ENCODE results near the gene INTS4.
"Not testable (repeated sequence)": the region's sequence is repeated elsewhere in the genome, so short reads cannot be mapped to it uniquely, and the experiment has no call there.

Gene INTS4

DNA sequence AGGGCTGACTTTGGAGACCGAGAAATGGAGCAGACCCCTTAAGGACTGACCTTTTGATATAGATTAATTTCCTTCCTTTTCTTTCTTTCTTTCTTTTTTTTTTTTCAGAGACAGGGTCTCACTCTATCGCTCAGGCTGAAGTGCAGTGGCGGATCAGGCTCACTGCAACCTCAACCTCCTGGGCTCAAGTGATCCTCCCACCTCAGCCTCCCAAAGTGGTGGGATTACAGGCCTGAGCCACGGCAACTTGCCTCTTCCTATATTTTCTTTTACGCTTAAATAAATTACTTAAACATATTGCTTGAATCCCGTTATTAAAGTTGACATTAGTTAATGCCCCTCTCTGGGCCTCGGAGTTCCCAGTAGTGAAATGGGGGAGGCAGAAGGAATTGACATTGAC lies 29.0 kb upstream of the INTS4 start:
- H3K27ac ChIP-seq (ENCODE audit: low read depth in 2 of 2, low read length in 2 of 2): peak overlapping the region; percentile 64 to 72
- peak overlapping the region; percentile 77 to 87 for H3K4me3 ChIP-seq (ENCODE audit: low read length in 2 of 2)
- peaks cover 0 to 10% of the 10 kb centered on the region in 2 donors for H3K4me1 ChIP-seq (ENCODE audit: control insufficient read depth in 2 of 2, insufficient read depth in 2 of 2, low read length in 2 of 2)
- no peaks in the 10 kb centered on the region for H3K36me3 ChIP-seq (ENCODE audit: control insufficient read depth in 2 of 2, insufficient read depth in 2 of 2, low read length in 2 of 2)
- H3K27me3 ChIP-seq (ENCODE audit: control insufficient read depth in 2 of 2, insufficient read depth in 2 of 2, low read length in 2 of 2): peaks cover 0 to 2% of the 10 kb centered on the region in 2 donors
- peak overlapping the region in 1 of 2 donors; percentile 96 for H3K9ac ChIP-seq (ENCODE audit: low read depth in 1 of 2, low read length in 2 of 2)
- no peaks in the 10 kb centered on the region for H3K9me3 ChIP-seq (ENCODE audit: control insufficient read depth in 2 of 2, low read length in 2 of 2)

DNA sequence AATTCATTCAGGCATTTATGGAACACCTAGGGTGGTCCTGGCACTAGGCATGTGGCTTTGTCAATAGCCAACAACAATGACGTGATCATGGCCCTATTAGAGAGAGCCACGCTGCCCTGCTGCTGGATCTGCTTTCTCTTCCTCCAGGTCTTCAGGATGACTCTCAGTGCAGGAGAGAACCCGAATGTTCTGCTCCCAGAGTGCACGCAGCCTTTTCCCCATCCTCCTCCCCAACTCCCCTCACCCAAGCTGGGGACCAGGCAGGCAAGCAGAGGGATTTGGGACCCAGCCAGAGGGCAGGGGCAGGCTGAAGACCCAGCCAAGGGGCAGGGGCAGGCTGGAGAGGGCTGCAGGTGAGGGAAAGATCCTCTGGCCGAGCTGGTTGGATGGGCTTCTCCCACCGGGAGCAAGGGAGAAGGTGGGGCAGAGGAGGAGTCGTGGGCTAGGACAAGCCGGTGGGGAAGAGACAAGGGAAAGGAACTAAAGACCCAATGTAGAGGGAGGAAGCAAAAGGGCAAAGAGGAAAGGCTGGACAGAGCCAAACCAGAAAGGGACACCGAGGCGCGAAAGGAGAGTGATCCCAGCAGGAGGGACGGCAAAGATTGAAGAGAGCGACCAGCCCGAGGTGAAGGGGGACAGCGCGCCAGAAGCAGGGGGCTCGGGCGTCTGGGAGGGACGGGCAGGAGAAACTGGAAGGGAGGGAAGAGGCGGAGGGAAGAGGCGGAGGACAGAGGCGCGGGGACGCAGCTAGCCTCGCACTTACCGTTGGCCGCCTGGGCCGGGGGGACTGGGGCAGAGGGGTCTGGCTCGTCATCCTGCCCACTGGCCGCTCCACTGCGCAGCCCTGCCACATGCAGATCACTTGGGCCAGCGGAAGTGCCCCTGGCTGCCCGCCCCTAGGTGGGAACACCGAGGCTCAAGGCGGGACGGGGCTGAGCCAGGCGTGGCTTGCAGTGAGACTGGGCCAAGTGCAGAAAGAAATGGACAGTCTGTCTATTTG lies 28.2 kb upstream of the INTS4 start, which contains the start of gene KCTD14:
KCTD14 (minus strand) TSS at position 880 of the 1,000 bp plus-strand sequence; CDS start at position 853, 27 bp downstream.
- Histone ChIP-seq H3K9me3 (ENCODE audit: control insufficient read depth in 2 of 2, low read length in 2 of 2) (no peaks in the 10 kb centered on the region), H3K36me3 (ENCODE audit: control insufficient read depth in 2 of 2, insufficient read depth in 2 of 2, low read length in 2 of 2) (no peaks in the 10 kb centered on the region), H3K4me3 (ENCODE audit: low read length in 2 of 2) (peak within 1 kb of the TSS; percentile 77 to 87), H3K27me3 (ENCODE audit: control insufficient read depth in 2 of 2, insufficient read depth in 2 of 2, low read length in 2 of 2) (peaks cover 0 to 2% of the 10 kb centered on the region in 2 donors), H3K9ac (ENCODE audit: low read depth in 1 of 2, low read length in 2 of 2) (peak within 1 kb of the TSS; percentile 74 to 96), H3K27ac (ENCODE audit: low read depth in 2 of 2, low read length in 2 of 2) (peak within 1 kb of the TSS; percentile 64 to 72), H3K4me1 (ENCODE audit: control insufficient read depth in 2 of 2, insufficient read depth in 2 of 2, low read length in 2 of 2) (peaks cover 0 to 10% of the 10 kb centered on the region in 2 donors)

DNA sequence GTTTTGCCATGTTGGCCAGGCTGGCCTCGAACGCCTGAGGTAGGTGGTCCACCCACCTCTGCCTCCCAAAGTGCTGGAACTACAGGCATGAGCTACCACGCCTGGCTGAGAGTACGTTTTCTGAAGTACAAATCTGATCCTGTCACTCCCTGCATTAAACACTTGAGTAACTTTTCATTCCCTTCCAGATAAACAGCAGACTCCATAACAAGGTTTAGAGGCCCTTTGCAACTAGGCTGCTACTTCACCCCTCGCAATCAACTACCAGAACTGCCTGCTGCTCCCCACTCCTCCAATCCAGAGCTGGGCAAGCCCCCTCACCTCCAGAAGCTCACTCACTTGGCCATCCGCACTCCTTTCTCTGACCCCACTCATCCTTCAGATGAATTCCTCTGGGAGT lies 27.1 kb upstream of the INTS4 start:
- Histone ChIP-seq H3K4me1 (ENCODE audit: control insufficient read depth in 2 of 2, insufficient read depth in 2 of 2, low read length in 2 of 2) (peaks cover 0 to 10% of the 10 kb centered on the region in 2 donors), H3K27me3 (ENCODE audit: control insufficient read depth in 2 of 2, insufficient read depth in 2 of 2, low read length in 2 of 2) (peaks cover 0 to 2% of the 10 kb centered on the region in 2 donors), H3K36me3 (ENCODE audit: control insufficient read depth in 2 of 2, insufficient read depth in 2 of 2, low read length in 2 of 2) (peaks cover 0 to 4% of the 10 kb centered on the region in 2 donors), H3K4me3 (ENCODE audit: low read length in 2 of 2) (no peak overlapping the region), H3K9ac (ENCODE audit: low read depth in 1 of 2, low read length in 2 of 2) (no peak overlapping the region), H3K9me3 (ENCODE audit: control insufficient read depth in 2 of 2, low read length in 2 of 2) (no peaks in the 10 kb centered on the region), H3K27ac (ENCODE audit: low read depth in 2 of 2, low read length in 2 of 2) (no peak overlapping the region)

DNA sequence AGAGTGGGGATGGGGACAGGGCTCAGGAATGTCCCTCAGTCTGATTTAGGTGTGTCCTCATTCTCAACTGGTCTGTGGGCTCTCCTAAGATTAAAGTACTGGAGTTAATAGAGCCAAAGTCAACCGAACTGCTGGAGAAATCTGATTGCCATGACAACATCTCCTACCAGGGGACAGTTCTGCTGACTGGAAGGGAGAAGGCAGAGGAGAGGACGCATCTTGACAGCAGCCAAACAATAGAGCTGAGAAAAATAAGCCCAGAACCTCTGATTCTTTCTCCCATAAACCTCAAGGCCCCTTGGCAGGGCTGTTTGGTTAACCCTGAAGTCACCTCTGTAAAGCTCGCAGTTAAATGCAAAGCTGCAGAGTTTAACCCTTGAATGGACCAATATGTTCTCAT lies 25.8 kb upstream of the INTS4 start:
- H3K27me3 ChIP-seq (ENCODE audit: control insufficient read depth in 2 of 2, insufficient read depth in 2 of 2, low read length in 2 of 2): peaks cover 0 to 2% of the 10 kb centered on the region in 2 donors
- H3K9ac ChIP-seq (ENCODE audit: low read depth in 1 of 2, low read length in 2 of 2): no peak overlapping the region
- peaks cover 0 to 10% of the 10 kb centered on the region in 2 donors for H3K4me1 ChIP-seq (ENCODE audit: control insufficient read depth in 2 of 2, insufficient read depth in 2 of 2, low read length in 2 of 2)
- no peak overlapping the region for H3K27ac ChIP-seq (ENCODE audit: low read depth in 2 of 2, low read length in 2 of 2)
- no peak overlapping the region for H3K4me3 ChIP-seq (ENCODE audit: low read length in 2 of 2)
- no peaks in the 10 kb centered on the region for H3K9me3 ChIP-seq (ENCODE audit: control insufficient read depth in 2 of 2, low read length in 2 of 2)
- peaks cover 6 to 10% of the 10 kb centered on the region in 2 donors for H3K36me3 ChIP-seq (ENCODE audit: control insufficient read depth in 2 of 2, insufficient read depth in 2 of 2, low read length in 2 of 2)

DNA sequence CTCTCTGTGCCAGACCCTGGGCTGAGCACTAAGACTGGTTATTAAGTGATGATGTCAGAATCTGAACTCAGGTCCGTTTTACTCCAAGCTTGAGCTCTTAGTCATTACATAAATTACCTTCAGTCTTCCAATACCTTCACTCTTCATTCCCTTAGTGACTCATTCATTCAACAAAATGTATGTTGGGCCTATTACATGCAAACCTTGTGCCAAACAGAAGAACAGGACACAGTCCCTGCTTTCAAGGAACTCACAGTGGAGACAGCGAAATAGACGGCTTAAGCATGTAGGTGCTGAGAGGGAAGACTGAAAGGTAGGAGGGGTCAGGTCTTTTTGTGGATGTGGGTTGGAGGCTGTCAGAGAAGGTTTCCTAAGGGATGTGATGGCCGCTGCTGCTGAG lies 25.3 kb upstream of the INTS4 start:
- no peak overlapping the region for H3K4me3 ChIP-seq (ENCODE audit: low read length in 2 of 2)
- H3K27me3 ChIP-seq (ENCODE audit: control insufficient read depth in 2 of 2, insufficient read depth in 2 of 2, low read length in 2 of 2): peaks cover 0 to 2% of the 10 kb centered on the region in 2 donors

DNA sequence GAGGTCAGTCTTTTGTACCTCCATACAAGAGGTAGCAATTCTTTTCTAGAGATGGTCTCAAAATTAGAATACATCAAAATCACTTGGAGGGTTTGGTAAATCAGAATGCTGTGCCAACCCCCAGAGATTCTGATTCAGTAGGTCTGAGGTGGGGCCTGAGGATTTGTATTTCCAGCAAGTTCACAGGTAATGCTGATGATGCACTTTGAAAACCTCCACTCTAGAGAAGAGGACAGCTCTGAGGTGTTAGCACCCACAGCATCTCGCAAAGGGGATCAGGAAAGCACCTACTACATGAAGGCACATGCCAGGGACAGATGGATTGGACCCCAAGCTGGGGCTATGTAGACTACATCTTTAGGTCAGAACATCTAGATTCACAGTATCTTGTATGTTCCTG lies 21.4 kb upstream of the INTS4 start:
- Histone ChIP-seq H3K27ac (ENCODE audit: low read depth in 2 of 2, low read length in 2 of 2) (no peak overlapping the region), H3K4me1 (ENCODE audit: control insufficient read depth in 2 of 2, insufficient read depth in 2 of 2, low read length in 2 of 2) (peaks cover 0 to 5% of the 10 kb centered on the region in 2 donors), H3K9me3 (ENCODE audit: control insufficient read depth in 2 of 2, low read length in 2 of 2) (no peaks in the 10 kb centered on the region), H3K9ac (ENCODE audit: low read depth in 1 of 2, low read length in 2 of 2) (no peak overlapping the region), H3K27me3 (ENCODE audit: control insufficient read depth in 2 of 2, insufficient read depth in 2 of 2, low read length in 2 of 2) (no peaks in the 10 kb centered on the region), H3K36me3 (ENCODE audit: control insufficient read depth in 2 of 2, insufficient read depth in 2 of 2, low read length in 2 of 2) (peaks cover 6 to 10% of the 10 kb centered on the region in 2 donors), H3K4me3 (ENCODE audit: low read length in 2 of 2) (no peak overlapping the region)

More for the DNA sequence above, 25.3 kb upstream of the INTS4 start:
- Histone ChIP-seq H3K36me3 (ENCODE audit: control insufficient read depth in 2 of 2, insufficient read depth in 2 of 2, low read length in 2 of 2) (peaks cover 6 to 10% of the 10 kb centered on the region in 2 donors), H3K9ac (ENCODE audit: low read depth in 1 of 2, low read length in 2 of 2) (no peak overlapping the region), H3K9me3 (ENCODE audit: control insufficient read depth in 2 of 2, low read length in 2 of 2) (no peaks in the 10 kb centered on the region), H3K4me1 (ENCODE audit: control insufficient read depth in 2 of 2, insufficient read depth in 2 of 2, low read length in 2 of 2) (peaks cover 0 to 10% of the 10 kb centered on the region in 2 donors), H3K27ac (ENCODE audit: low read depth in 2 of 2, low read length in 2 of 2) (no peak overlapping the region)

DNA sequence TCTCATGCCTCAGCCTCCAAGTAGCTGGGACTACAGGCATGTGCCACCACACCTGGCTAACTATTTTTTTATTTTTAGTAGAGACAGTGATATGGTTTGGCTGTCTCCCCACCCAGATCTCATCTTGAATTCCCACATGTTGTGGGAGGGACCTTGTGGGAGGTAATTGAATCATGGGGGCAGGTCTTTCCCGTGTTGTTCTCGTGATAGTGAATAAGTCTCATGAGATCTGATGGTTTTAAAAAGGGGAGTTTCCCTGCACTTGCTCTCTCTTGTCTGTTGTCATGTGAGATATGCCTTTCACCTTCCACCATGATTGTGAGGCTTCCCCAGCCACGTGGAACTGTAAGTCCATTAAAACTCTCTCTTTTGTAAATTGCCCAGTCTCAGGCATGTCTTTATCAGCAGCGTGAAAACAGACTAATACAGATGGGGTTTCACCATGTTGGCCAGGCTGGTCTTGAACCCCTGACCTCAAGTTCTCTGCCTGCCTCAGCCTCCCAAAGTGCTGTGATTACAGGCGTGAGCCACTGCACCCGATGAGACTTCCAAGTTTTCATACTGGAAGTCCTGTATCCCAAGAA lies 20.6 kb upstream of the INTS4 start:
- H3K27ac ChIP-seq (ENCODE audit: low read depth in 2 of 2, low read length in 2 of 2); H3K4me3 ChIP-seq (ENCODE audit: low read length in 2 of 2); H3K9ac ChIP-seq (ENCODE audit: low read depth in 1 of 2, low read length in 2 of 2); H3K27me3 ChIP-seq (ENCODE audit: control insufficient read depth in 2 of 2, insufficient read depth in 2 of 2, low read length in 2 of 2); H3K36me3 ChIP-seq (ENCODE audit: control insufficient read depth in 2 of 2, insufficient read depth in 2 of 2, low read length in 2 of 2); H3K4me1 ChIP-seq (ENCODE audit: control insufficient read depth in 2 of 2, insufficient read depth in 2 of 2, low read length in 2 of 2); H3K9me3 ChIP-seq (ENCODE audit: control insufficient read depth in 2 of 2, low read length in 2 of 2): not testable (repeated sequence)

DNA sequence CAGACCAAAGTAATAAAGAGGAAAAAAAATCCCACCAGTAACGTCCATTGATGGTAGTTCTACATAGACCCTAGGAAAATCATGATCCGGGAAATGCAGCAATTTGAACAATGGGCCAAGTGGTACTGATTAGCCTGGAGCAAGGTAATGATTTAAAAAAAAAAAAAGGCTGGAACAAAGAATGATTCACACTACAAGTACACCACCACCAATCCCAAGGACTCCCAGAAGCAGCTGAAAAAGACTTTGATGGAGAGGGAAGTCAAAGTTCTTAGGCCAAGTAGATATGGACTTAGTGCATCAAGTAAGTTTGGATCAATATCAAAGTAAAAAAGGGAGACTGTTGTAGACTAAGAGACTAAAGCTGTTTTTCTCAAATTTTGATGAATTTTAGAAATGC lies 16.8 kb upstream of the INTS4 start:
- Histone ChIP-seq H3K36me3 (ENCODE audit: control insufficient read depth in 2 of 2, insufficient read depth in 2 of 2, low read length in 2 of 2) (peaks cover 3 to 6% of the 10 kb centered on the region in 2 donors), H3K4me3 (ENCODE audit: low read length in 2 of 2) (no peak overlapping the region), H3K27me3 (ENCODE audit: control insufficient read depth in 2 of 2, insufficient read depth in 2 of 2, low read length in 2 of 2) (no peaks in the 10 kb centered on the region), H3K9me3 (ENCODE audit: control insufficient read depth in 2 of 2, low read length in 2 of 2) (no peaks in the 10 kb centered on the region), H3K4me1 (ENCODE audit: control insufficient read depth in 2 of 2, insufficient read depth in 2 of 2, low read length in 2 of 2) (no peaks in the 10 kb centered on the region), H3K27ac (ENCODE audit: low read depth in 2 of 2, low read length in 2 of 2) (no peak overlapping the region), H3K9ac (ENCODE audit: low read depth in 1 of 2, low read length in 2 of 2) (no peak overlapping the region)

DNA sequence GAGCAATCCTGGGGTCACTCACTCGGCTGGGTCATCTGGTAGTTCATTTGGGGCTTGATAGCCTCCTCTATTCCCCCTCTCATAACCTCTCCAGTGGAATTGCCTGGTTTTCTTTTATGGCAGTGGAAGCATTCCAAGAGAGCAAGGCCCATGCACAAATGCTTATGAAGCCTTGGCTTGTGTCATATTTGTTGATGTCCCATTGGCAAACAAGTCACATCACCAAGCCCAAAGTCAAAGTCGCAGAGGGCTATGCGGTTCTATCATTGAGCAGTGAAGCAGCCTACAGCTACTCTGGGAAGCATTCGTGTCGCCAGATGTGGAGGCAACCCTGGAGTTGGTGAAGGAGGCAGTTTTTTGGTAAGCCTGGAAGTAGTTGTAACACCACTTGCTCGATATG lies 16.3 kb upstream of the INTS4 start:
- Histone ChIP-seq H3K4me3 (ENCODE audit: low read length in 2 of 2) (no peak overlapping the region), H3K4me1 (ENCODE audit: control insufficient read depth in 2 of 2, insufficient read depth in 2 of 2, low read length in 2 of 2) (no peaks in the 10 kb centered on the region), H3K9me3 (ENCODE audit: control insufficient read depth in 2 of 2, low read length in 2 of 2) (no peaks in the 10 kb centered on the region), H3K36me3 (ENCODE audit: control insufficient read depth in 2 of 2, insufficient read depth in 2 of 2, low read length in 2 of 2) (peaks cover 0 to 3% of the 10 kb centered on the region in 2 donors), H3K9ac (ENCODE audit: low read depth in 1 of 2, low read length in 2 of 2) (no peak overlapping the region), H3K27ac (ENCODE audit: low read depth in 2 of 2, low read length in 2 of 2) (no peak overlapping the region), H3K27me3 (ENCODE audit: control insufficient read depth in 2 of 2, insufficient read depth in 2 of 2, low read length in 2 of 2) (no peaks in the 10 kb centered on the region)

DNA sequence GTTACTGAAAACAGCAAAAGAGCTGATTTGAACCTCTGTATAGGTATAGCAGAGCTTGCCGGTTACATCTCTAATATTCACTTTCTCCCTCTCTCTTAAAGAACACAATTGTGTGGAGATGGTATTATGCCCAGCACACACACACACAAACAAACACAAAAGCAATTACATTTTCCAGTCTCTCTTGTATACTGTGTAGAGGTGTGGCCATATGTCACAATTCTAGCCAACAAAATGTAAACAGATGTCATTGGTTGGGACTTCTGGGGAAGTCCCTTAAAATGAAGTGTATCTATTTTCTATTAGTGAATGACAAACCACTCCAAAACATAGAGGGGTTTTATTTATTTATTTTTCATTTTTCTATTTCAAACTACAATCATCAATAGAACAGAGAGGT lies 15.8 kb upstream of the INTS4 start:
- H3K27me3 ChIP-seq (ENCODE audit: control insufficient read depth in 2 of 2, insufficient read depth in 2 of 2, low read length in 2 of 2): no peaks in the 10 kb centered on the region
- H3K9ac ChIP-seq (ENCODE audit: low read depth in 1 of 2, low read length in 2 of 2): no peak overlapping the region
- no peak overlapping the region for H3K4me3 ChIP-seq (ENCODE audit: low read length in 2 of 2)
- H3K4me1 ChIP-seq (ENCODE audit: control insufficient read depth in 2 of 2, insufficient read depth in 2 of 2, low read length in 2 of 2): no peaks in the 10 kb centered on the region
- H3K36me3 ChIP-seq (ENCODE audit: control insufficient read depth in 2 of 2, insufficient read depth in 2 of 2, low read length in 2 of 2): peaks cover 0 to under 1% of the 10 kb centered on the region in 2 donors
- H3K27ac ChIP-seq (ENCODE audit: low read depth in 2 of 2, low read length in 2 of 2): no peak overlapping the region
- no peaks in the 10 kb centered on the region for H3K9me3 ChIP-seq (ENCODE audit: control insufficient read depth in 2 of 2, low read length in 2 of 2)
